Mesenchymal stem cell (in vitro differentiated cells and primary cell): Measurements from ENCODE around the gene SLC25A18.

ENCODE experiments used
- DNase-seq: peaks from one replicate; pipeline ENCODE4 v3.0.0-alpha.2; 2013
- H2AFZ ChIP-seq: one replicate; pipeline ENCODE4 v1.6.1; 2013; ENCODE audit warnings: low read depth, mild to moderate bottlenecking, control low read depth, inconsistent platforms, low read length, moderate library complexity
- H2AK5ac ChIP-seq: 2 replicates; pipeline ENCODE4 v1.6.1; 2013; ENCODE audit warnings: low read length, moderate library complexity, mild to moderate bottlenecking, inconsistent platforms; ENCODE audit not compliant: severe bottlenecking
- H2BK120ac ChIP-seq: one replicate; pipeline ENCODE4 v1.6.1; 2013; ENCODE audit warnings: low read depth, mild to moderate bottlenecking, inconsistent platforms, low read length, moderate library complexity
- H2BK12ac ChIP-seq, 2 experiments: one replicate each; pipeline ENCODE4 v1.6.1; 2013; ENCODE audit warnings: inconsistent platforms in 2 of 2, low read length in 2 of 2, mild to moderate bottlenecking in 2 of 2, moderate library complexity in 2 of 2, control low read depth in 1 of 2
- H2BK15ac ChIP-seq: one replicate; pipeline ENCODE4 v1.6.1; 2013; ENCODE audit warnings: mild to moderate bottlenecking, low read depth, inconsistent platforms; ENCODE audit not compliant: poor library complexity, severe bottlenecking
- H2BK5ac ChIP-seq: 2 replicates; pipeline ENCODE4 v1.6.1; 2013; ENCODE audit warnings: low read depth, mild to moderate bottlenecking, low read length, control low read depth, inconsistent platforms; ENCODE audit not compliant: poor library complexity, severe bottlenecking
- H3K14ac ChIP-seq, 2 experiments: one replicate each; pipeline ENCODE4 v1.6.1; 2013; ENCODE audit warnings: inconsistent platforms in 2 of 2, low read length in 2 of 2, control low read depth in 1 of 2, mild to moderate bottlenecking in 1 of 2, moderate library complexity in 1 of 2
- H3K18ac ChIP-seq, 2 experiments: one replicate each; pipeline ENCODE4 v1.6.1; 2013; ENCODE audit warnings: inconsistent platforms in 2 of 2, low read length in 2 of 2, control low read depth in 1 of 2, low read depth in 1 of 2, mild to moderate bottlenecking in 1 of 2
- H3K23ac ChIP-seq, 2 experiments: one replicate each; pipeline ENCODE4 v1.6.1; 2013; ENCODE audit warnings: inconsistent platforms in 2 of 2, low read length in 2 of 2, mild to moderate bottlenecking in 2 of 2, moderate library complexity in 2 of 2, control low read depth in 1 of 2
- H3K27ac ChIP-seq: 2 replicates; pipeline ENCODE4 v1.5.1; 2013; ENCODE audit warnings: mild to moderate bottlenecking, moderate library complexity, low read length, control low read depth, inconsistent platforms; ENCODE audit not compliant: poor library complexity, severe bottlenecking
- H3K27me3 ChIP-seq, 2 experiments: 2 replicates each; pipeline versions ENCODE4 v1.6.1 to v1.7.0; 2013; ENCODE audit warnings: low read length in 2 of 2, mild to moderate bottlenecking in 2 of 2, moderate library complexity in 2 of 2, control low read depth in 1 of 2, inconsistent platforms in 1 of 2; ENCODE audit not compliant: control insufficient read depth in 1 of 2, insufficient read depth in 1 of 2
- H3K36me3 ChIP-seq, 2 experiments: 2 replicates each; pipeline versions ENCODE4 v1.6.1 to v1.7.0; 2013; ENCODE audit warnings: low read length in 2 of 2, control low read depth in 1 of 2, inconsistent platforms in 1 of 2, low read depth in 1 of 2, mild to moderate bottlenecking in 1 of 2; ENCODE audit not compliant: insufficient read depth in 2 of 2, control insufficient read depth in 1 of 2
- H3K4ac ChIP-seq, 2 experiments: one replicate each; pipeline ENCODE4 v1.6.1; 2013; ENCODE audit warnings: inconsistent platforms in 2 of 2, low read length in 2 of 2, mild to moderate bottlenecking in 2 of 2, moderate library complexity in 2 of 2, control low read depth in 1 of 2, low read depth in 1 of 2
- H3K4me1 ChIP-seq: 2 replicates; pipeline ENCODE4 v1.6.1; 2013; ENCODE audit warnings: low read depth, low read length, control low read depth; ENCODE audit not compliant: control insufficient read depth, insufficient read depth
- H3K4me2 ChIP-seq: 2 replicates; pipeline ENCODE4 v1.6.1; 2013; ENCODE audit warnings: low read length, mild to moderate bottlenecking, inconsistent platforms; ENCODE audit not compliant: poor library complexity, severe bottlenecking
- H3K4me3 ChIP-seq, 2 experiments: 2 replicates each; pipeline versions ENCODE4 v1.5.1 to v1.7.0; 2013; ENCODE audit warnings: low read length in 2 of 2, mild to moderate bottlenecking in 2 of 2, control low read depth in 1 of 2, low read depth in 1 of 2; ENCODE audit not compliant: insufficient read depth in 1 of 2
- H3K79me1 ChIP-seq: replicated peaks from 2 replicates; pipeline ENCODE4 v1.6.1; 2013; ENCODE audit warnings: mild to moderate bottlenecking, control low read depth, low read length, inconsistent platforms; ENCODE audit not compliant: poor library complexity, severe bottlenecking
- H3K9ac ChIP-seq: 2 replicates; pipeline ENCODE4 v1.7.0; 2013; ENCODE audit warnings: mild to moderate bottlenecking, low read length, moderate library complexity
- H3K9me3 ChIP-seq: 2 replicates; pipeline ENCODE4 v1.7.0; 2013; ENCODE audit warnings: mild to moderate bottlenecking, low read length; ENCODE audit not compliant: control insufficient read depth
- H4K8ac ChIP-seq: one replicate; pipeline ENCODE4 v1.6.1; 2013; ENCODE audit warnings: inconsistent platforms, mild to moderate bottlenecking, low read length, moderate library complexity
- H4K91ac ChIP-seq: one replicate; pipeline ENCODE4 v1.6.1; 2013; ENCODE audit warnings: mild to moderate bottlenecking, low read length, inconsistent platforms
- WGBS: methylation state at CpG from one replicate; pipeline ENCODE4 v1.1.7; 2013; ENCODE audit warnings: mixed read lengths; 5-methylcytosine and 5-hydroxymethylcytosine counted together

SLC25A18 gene

GRCh38 chr22:17566776-17567175, 3.5 kb downstream of the SLC25A18 start:
- Histone ChIP-seq H3K27ac (no peak overlapping the region), H3K9me3 (no peaks in the 10 kb centered on the region), H2AK5ac (no peak overlapping the region), H2AFZ (no peak overlapping the region), H3K79me1 (no peaks in the 10 kb centered on the region), H3K18ac (no peak overlapping the region), H3K9ac (no peak overlapping the region), H4K91ac (no peak overlapping the region), H3K36me3 (no peaks in the 10 kb centered on the region), H2BK15ac (no peak overlapping the region), H3K4me3 (no peak overlapping the region), H3K14ac (no peak overlapping the region), H3K4me2 (no peak overlapping the region), H3K4ac (no peak overlapping the region), H2BK5ac (no peak overlapping the region), H3K4me1 (peaks cover 35% of the 10 kb centered on the region), H2BK12ac (no peak overlapping the region), H3K27me3 (no peaks in the 10 kb centered on the region), H3K23ac (no peak overlapping the region), H4K8ac (no peak overlapping the region), H2BK120ac (no peak overlapping the region)
- DNase-seq, result no peak
- WGBS, result 89% methylated on average over 9 of the region's 10 CpGs

GRCh38 chr22:17569971-17570511, 6.7 kb downstream of the SLC25A18 start:
- 58% methylated on average over 8 of the region's 8 CpGs for WGBS
- DNase-seq, result no peak

GRCh38 chr22:17570851-17571631, 7.7 kb downstream of the SLC25A18 start:
- peaks cover 22% of the 10 kb centered on the region for H3K4me1 ChIP-seq
- H3K9me3 ChIP-seq, result no peaks in the 10 kb centered on the region
- 75% methylated on average over 20 of the region's 21 CpGs for WGBS
- no peak overlapping the region for H2BK15ac ChIP-seq
- no peak overlapping the region for H4K8ac ChIP-seq
- H3K23ac ChIP-seq, result no peak overlapping the region
- H3K27ac ChIP-seq, result no peak overlapping the region
- H2AK5ac ChIP-seq, result no peak overlapping the region
- H3K4me2 ChIP-seq, result no peak overlapping the region
- H4K91ac ChIP-seq, result no peak overlapping the region
- H2AFZ ChIP-seq, result no peak overlapping the region
- no peaks in the 10 kb centered on the region for H3K79me1 ChIP-seq
- H2BK12ac ChIP-seq, result no peak overlapping the region
- H3K4me3 ChIP-seq, result peak overlapping the region in 1 of 2 experiments; percentile 76
- no peak overlapping the region for H3K4ac ChIP-seq
- H3K14ac ChIP-seq, result no peak overlapping the region
- H3K9ac ChIP-seq, result peak overlapping the region; percentile 83
- H3K27me3 ChIP-seq, result peaks cover 4 to 6% of the 10 kb centered on the region in 2 experiments
- no peak overlapping the region for H2BK120ac ChIP-seq
- peak; percentile 67 for DNase-seq
- H2BK5ac ChIP-seq, result no peak overlapping the region
- no peaks in the 10 kb centered on the region for H3K36me3 ChIP-seq
- no peak overlapping the region for H3K18ac ChIP-seq

More at GRCh38 chr22:17569971-17570511, 6.7 kb downstream of the SLC25A18 start:
- H3K79me1 ChIP-seq, result no peaks in the 10 kb centered on the region
- no peak overlapping the region for H3K27ac ChIP-seq
- no peak overlapping the region for H4K91ac ChIP-seq
- H3K4ac ChIP-seq, result no peak overlapping the region
- H3K9me3 ChIP-seq, result no peaks in the 10 kb centered on the region
- H2BK12ac ChIP-seq, result no peak overlapping the region
- H2BK5ac ChIP-seq, result no peak overlapping the region
- H3K14ac ChIP-seq, result no peak overlapping the region
- peaks cover 22% of the 10 kb centered on the region for H3K4me1 ChIP-seq
- H3K27me3 ChIP-seq, result peaks cover 4 to 6% of the 10 kb centered on the region in 2 experiments
- H3K9ac ChIP-seq, result no peak overlapping the region
- H2AFZ ChIP-seq, result no peak overlapping the region
- H2BK120ac ChIP-seq, result no peak overlapping the region
- H4K8ac ChIP-seq, result no peak overlapping the region
- H3K23ac ChIP-seq, result no peak overlapping the region
- peak overlapping the region; percentile 12 for H3K4me2 ChIP-seq
- H3K36me3 ChIP-seq, result no peaks in the 10 kb centered on the region
- peak overlapping the region in 1 of 2 experiments; percentile 45 for H3K4me3 ChIP-seq
- no peak overlapping the region for H2BK15ac ChIP-seq
- H3K18ac ChIP-seq, result no peak overlapping the region
- no peak overlapping the region for H2AK5ac ChIP-seq

- Histone ChIP-seq H3K4me3 (no peak overlapping the region), H2BK120ac (no peak overlapping the region), H2AFZ (no peak overlapping the region), H2AK5ac (no peak overlapping the region), H3K9ac (no peak overlapping the region), H3K18ac (no peak overlapping the region), H3K9me3 (no peaks in the 10 kb centered on the region), H3K4ac (no peak overlapping the region), H2BK5ac (no peak overlapping the region), H3K27ac (no peak overlapping the region), H4K91ac (no peak overlapping the region), H4K8ac (no peak overlapping the region), H2BK12ac (no peak overlapping the region), H3K36me3 (no peaks in the 10 kb centered on the region), H3K27me3 (peaks cover 4 to 6% of the 10 kb centered on the region in 2 experiments), H3K23ac (no peak overlapping the region), H3K14ac (no peak overlapping the region), H2BK15ac (no peak overlapping the region), H3K4me2 (no peak overlapping the region), H3K79me1 (no peaks in the 10 kb centered on the region), H3K4me1 (peaks cover 15% of the 10 kb centered on the region)
- 100% methylated on average over 3 of the region's 5 CpGs for WGBS
- DNase-seq, result no peak
Observed at GRCh38 chr22:17575151-17575550, 11.9 kb downstream of the SLC25A18 start.
